ENCODE measurements around the gene TTLL9. TPM values are rescaled to one million over a fixed set of nuclear protein-coding genes. Genes with fewer than 3 reads are reported as not detected.
"Not testable (repeated sequence)": the region's sequence is repeated elsewhere in the genome, so short reads cannot be mapped to it uniquely, and the experiment has no call there.

The TTLL9 gene
- total RNA-seq, 1 experiment from 2014 or later = not detected

GRCh38 chr20:31918466-31919105, 48.2 kb downstream of the TTLL9 start:
- Histone ChIP-seq H3K4me1 (ENCODE audit: insufficient read depth, low read length, poor library complexity, severe bottlenecking) (no peaks in the 10 kb centered on the region), H3K9me3 (ENCODE audit: low read depth, low read length, poor library complexity, severe bottlenecking) (no peaks in the 10 kb centered on the region), H3K4me3 (ENCODE audit: low read depth, low read length, poor library complexity, severe bottlenecking) (no peak overlapping the region), H3K27me3 (replicated peaks; ENCODE audit: insufficient read depth, low read depth, low read length, poor library complexity) (no peaks in the 10 kb centered on the region), H3K36me3 (ENCODE audit: insufficient read depth, low read length, poor library complexity, severe bottlenecking) (no peaks in the 10 kb centered on the region), H3K27ac (ENCODE audit: low read depth, low read length, poor library complexity, severe bottlenecking) (no peak overlapping the region)
- TF ChIP-seq EZH2 (IDR thresholded peaks at IDR 0.05; ENCODE audit: borderline replicate concordance, low read depth, low read length, poor library complexity, severe bottlenecking) = no peak
- TF ChIP-seq, protein P1, sequence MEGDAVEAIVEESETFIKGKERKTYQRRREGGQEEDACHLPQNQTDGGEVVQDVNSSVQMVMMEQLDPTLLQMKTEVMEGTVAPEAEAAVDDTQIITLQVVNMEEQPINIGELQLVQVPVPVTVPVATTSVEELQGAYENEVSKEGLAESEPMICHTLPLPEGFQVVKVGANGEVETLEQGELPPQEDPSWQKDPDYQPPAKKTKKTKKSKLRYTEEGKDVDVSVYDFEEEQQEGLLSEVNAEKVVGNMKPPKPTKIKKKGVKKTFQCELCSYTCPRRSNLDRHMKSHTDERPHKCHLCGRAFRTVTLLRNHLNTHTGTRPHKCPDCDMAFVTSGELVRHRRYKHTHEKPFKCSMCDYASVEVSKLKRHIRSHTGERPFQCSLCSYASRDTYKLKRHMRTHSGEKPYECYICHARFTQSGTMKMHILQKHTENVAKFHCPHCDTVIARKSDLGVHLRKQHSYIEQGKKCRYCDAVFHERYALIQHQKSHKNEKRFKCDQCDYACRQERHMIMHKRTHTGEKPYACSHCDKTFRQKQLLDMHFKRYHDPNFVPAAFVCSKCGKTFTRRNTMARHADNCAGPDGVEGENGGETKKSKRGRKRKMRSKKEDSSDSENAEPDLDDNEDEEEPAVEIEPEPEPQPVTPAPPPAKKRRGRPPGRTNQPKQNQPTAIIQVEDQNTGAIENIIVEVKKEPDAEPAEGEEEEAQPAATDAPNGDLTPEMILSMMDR (conservative IDR thresholded peaks at IDR 0.05; ENCODE audit: low read depth, low read length) = no peak
- DNase-seq (ENCODE audit: low spot score) = no peak
- ChIA-PET POLR2A (ENCODE audit: low non-redundant PET) (interaction anchor here (0.6 kb wide), 1 partner anchor 125 kb away, joined by 3 read pairs; no protein-coding TSS in a partner anchor), CTCF (interaction anchor here (0.5 kb wide), 1 partner anchor 65 kb away, joined by 3 read pairs; no protein-coding TSS in a partner anchor)
- BruUV-seq (replicated peaks) = no TSS peak
- intact Hi-C loops (cut with micrococcal nuclease; ENCODE audit: unreplicated experiment) = no loop called here

GRCh38 chr20:31919410-31920155, 49.1 kb downstream of the TTLL9 start:
- Histone ChIP-seq H3K4me3 (ENCODE audit: low read depth, low read length, poor library complexity, severe bottlenecking) (no peak overlapping the region), H3K27me3 (replicated peaks; ENCODE audit: insufficient read depth, low read depth, low read length, poor library complexity) (no peaks in the 10 kb centered on the region), H3K4me1 (ENCODE audit: insufficient read depth, low read length, poor library complexity, severe bottlenecking) (no peaks in the 10 kb centered on the region), H3K36me3 (ENCODE audit: insufficient read depth, low read length, poor library complexity, severe bottlenecking) (no peaks in the 10 kb centered on the region), H3K9me3 (ENCODE audit: low read depth, low read length, poor library complexity, severe bottlenecking) (no peaks in the 10 kb centered on the region), H3K27ac (ENCODE audit: low read depth, low read length, poor library complexity, severe bottlenecking) (no peak overlapping the region)
- TF ChIP-seq, protein P1 (conservative IDR thresholded peaks at IDR 0.05; ENCODE audit: low read depth, low read length) = no peak
- TF ChIP-seq EZH2 (IDR thresholded peaks at IDR 0.05; ENCODE audit: borderline replicate concordance, low read depth, low read length, poor library complexity, severe bottlenecking) = no peak
- no peak for DNase-seq (ENCODE audit: low spot score)
- BruUV-seq (replicated peaks) = no TSS peak
- ChIA-PET POLR2A (ENCODE audit: low non-redundant PET) (no interaction called here), CTCF (no interaction called here)
- intact Hi-C loops (cut with micrococcal nuclease; ENCODE audit: unreplicated experiment) = no loop called here

GRCh38 chr20:31920275-31920855, 49.9 kb downstream of the TTLL9 start:
- Histone ChIP-seq H3K27ac (ENCODE audit: low read depth, low read length, poor library complexity, severe bottlenecking) (no peak overlapping the region), H3K4me3 (ENCODE audit: low read depth, low read length, poor library complexity, severe bottlenecking) (no peak overlapping the region), H3K27me3 (replicated peaks; ENCODE audit: insufficient read depth, low read depth, low read length, poor library complexity) (no peaks in the 10 kb centered on the region), H3K9me3 (ENCODE audit: low read depth, low read length, poor library complexity, severe bottlenecking) (no peaks in the 10 kb centered on the region), H3K4me1 (ENCODE audit: insufficient read depth, low read length, poor library complexity, severe bottlenecking) (no peaks in the 10 kb centered on the region), H3K36me3 (ENCODE audit: insufficient read depth, low read length, poor library complexity, severe bottlenecking) (no peaks in the 10 kb centered on the region)
- no TSS peak for BruUV-seq (replicated peaks)
- DNase-seq (ENCODE audit: low spot score) = no peak
- TF ChIP-seq, protein P1 (conservative IDR thresholded peaks at IDR 0.05; ENCODE audit: low read depth, low read length) = no peak
- no peak for TF ChIP-seq EZH2 (IDR thresholded peaks at IDR 0.05; ENCODE audit: borderline replicate concordance, low read depth, low read length, poor library complexity, severe bottlenecking)
- intact Hi-C loops (cut with micrococcal nuclease; ENCODE audit: unreplicated experiment) = no loop called here
- ChIA-PET POLR2A (ENCODE audit: low non-redundant PET) (no interaction called here), CTCF (no interaction called here)

DNA sequence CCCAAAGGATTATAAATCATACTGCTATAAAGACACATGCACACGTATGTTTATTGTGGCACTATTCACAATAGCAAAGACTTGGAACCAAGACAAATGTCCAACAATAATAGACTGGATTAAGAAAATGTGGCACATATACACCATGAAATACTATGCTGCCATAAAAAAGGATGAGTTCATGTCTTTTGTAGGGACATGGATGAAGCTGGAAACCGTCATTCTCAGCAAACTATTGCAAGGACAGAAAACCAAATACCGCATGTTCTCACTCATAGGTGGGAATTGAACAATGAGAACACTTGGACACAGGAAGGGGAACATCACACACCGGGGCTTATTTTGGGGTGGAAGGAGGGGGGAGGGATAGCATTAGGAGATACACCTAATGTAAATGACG, 51.0 kb downstream of the TTLL9 start:
- H3K27me3 ChIP-seq (replicated peaks; ENCODE audit: insufficient read depth, low read depth, low read length, poor library complexity); POLR2A ChIA-PET (ENCODE audit: low non-redundant PET); intact Hi-C loops (cut with micrococcal nuclease; ENCODE audit: unreplicated experiment); H3K9me3 ChIP-seq (ENCODE audit: low read depth, low read length, poor library complexity, severe bottlenecking); H3K27ac ChIP-seq (ENCODE audit: low read depth, low read length, poor library complexity, severe bottlenecking); H3K4me3 ChIP-seq (ENCODE audit: low read depth, low read length, poor library complexity, severe bottlenecking); DNase-seq (ENCODE audit: low spot score); BruUV-seq (replicated peaks); H3K4me1 ChIP-seq (ENCODE audit: insufficient read depth, low read length, poor library complexity, severe bottlenecking); H3K36me3 ChIP-seq (ENCODE audit: insufficient read depth, low read length, poor library complexity, severe bottlenecking): not testable (repeated sequence)
- CTCF ChIA-PET = interaction anchor here (0.7 kb wide), 1 partner anchor 747 kb away, joined by 5 read pairs; no protein-coding TSS in a partner anchor
